ENCODE measurements around the gene SST.

Gene SST

GRCh38 chr3:187626581-187626980, 43.6 kb downstream of the SST start:
- no peak overlapping the region for H3K27ac ChIP-seq (ENCODE audit: low read length)
- H3K27me3 ChIP-seq (ENCODE audit: low read depth, low read length) = no peaks in the 10 kb centered on the region
- H3K9me3 ChIP-seq (ENCODE audit: control insufficient read depth in 1 of 2, low read length in 2 of 2) = no peaks in the 10 kb centered on the region
- no peaks in the 10 kb centered on the region for H3K4me1 ChIP-seq (ENCODE audit: control insufficient read depth in 1 of 2, insufficient read depth in 2 of 2, low read length in 2 of 2)
- no peaks in the 10 kb centered on the region for H3K36me3 ChIP-seq (ENCODE audit: control insufficient read depth in 1 of 2, insufficient read depth in 2 of 2, low read length in 2 of 2)
- H3K4me3 ChIP-seq (ENCODE audit: low read depth in 1 of 2, low read length in 2 of 2) = no peak overlapping the region

GRCh38 chr3:187624588-187624987, 45.6 kb downstream of the SST start:
- H3K4me3 ChIP-seq (ENCODE audit: low read depth in 1 of 2, low read length in 2 of 2) = no peak overlapping the region
- H3K27me3 ChIP-seq (ENCODE audit: low read depth, low read length) = no peaks in the 10 kb centered on the region
- H3K4me1 ChIP-seq (ENCODE audit: control insufficient read depth in 1 of 2, insufficient read depth in 2 of 2, low read length in 2 of 2) = no peaks in the 10 kb centered on the region
- no peaks in the 10 kb centered on the region for H3K9me3 ChIP-seq (ENCODE audit: control insufficient read depth in 1 of 2, low read length in 2 of 2)
- no peak overlapping the region for H3K27ac ChIP-seq (ENCODE audit: low read length)
- no peaks in the 10 kb centered on the region for H3K36me3 ChIP-seq (ENCODE audit: control insufficient read depth in 1 of 2, insufficient read depth in 2 of 2, low read length in 2 of 2)

DNA sequence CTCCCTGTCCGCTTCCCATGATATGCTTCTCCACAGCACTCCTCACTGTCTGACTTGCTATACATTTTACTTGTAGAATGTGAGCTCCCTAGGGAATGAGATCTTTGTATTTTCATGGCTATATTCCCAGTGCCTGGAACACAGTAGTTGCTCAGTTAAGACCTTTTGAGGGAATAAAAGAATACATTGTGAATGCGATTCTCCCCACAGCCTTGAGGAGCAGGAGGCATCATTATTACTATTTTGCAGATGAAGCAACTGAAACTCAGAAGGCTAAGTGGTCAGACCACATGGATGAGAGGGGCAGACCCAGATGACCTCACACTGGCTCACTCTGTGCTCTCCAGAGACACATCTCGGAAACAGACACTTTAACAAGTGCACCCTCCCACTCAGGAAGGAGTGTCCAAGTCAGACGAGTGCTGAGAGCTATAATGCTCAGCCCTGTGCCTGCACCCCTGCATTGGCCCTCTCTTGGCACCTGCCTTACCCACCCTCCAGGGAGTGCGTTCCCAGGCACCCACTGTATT, 46.8 kb downstream of the SST start:
- H3K27ac ChIP-seq (ENCODE audit: low read length) = no peak overlapping the region
- no peaks in the 10 kb centered on the region for H3K36me3 ChIP-seq (ENCODE audit: control insufficient read depth in 1 of 2, insufficient read depth in 2 of 2, low read length in 2 of 2)

GRCh38 chr3:187621881-187622280, 48.3 kb downstream of the SST start:
- no peaks in the 10 kb centered on the region for H3K4me1 ChIP-seq (ENCODE audit: control insufficient read depth in 1 of 2, insufficient read depth in 2 of 2, low read length in 2 of 2)
- H3K27me3 ChIP-seq (ENCODE audit: low read depth, low read length) = no peaks in the 10 kb centered on the region
- no peak overlapping the region for H3K4me3 ChIP-seq (ENCODE audit: low read depth in 1 of 2, low read length in 2 of 2)
- H3K27ac ChIP-seq (ENCODE audit: low read length) = no peak overlapping the region
- H3K36me3 ChIP-seq (ENCODE audit: control insufficient read depth in 1 of 2, insufficient read depth in 2 of 2, low read length in 2 of 2) = no peaks in the 10 kb centered on the region
- no peaks in the 10 kb centered on the region for H3K9me3 ChIP-seq (ENCODE audit: control insufficient read depth in 1 of 2, low read length in 2 of 2)

More for the DNA sequence above, 46.8 kb downstream of the SST start:
- Histone ChIP-seq H3K4me1 (ENCODE audit: control insufficient read depth in 1 of 2, insufficient read depth in 2 of 2, low read length in 2 of 2) (no peaks in the 10 kb centered on the region), H3K4me3 (ENCODE audit: low read depth in 1 of 2, low read length in 2 of 2) (no peak overlapping the region), H3K27me3 (ENCODE audit: low read depth, low read length) (no peaks in the 10 kb centered on the region), H3K9me3 (ENCODE audit: control insufficient read depth in 1 of 2, low read length in 2 of 2) (no peaks in the 10 kb centered on the region)

GRCh38 chr3:187619461-187619860, 50.7 kb downstream of the SST start:
- H3K27me3 ChIP-seq (ENCODE audit: low read depth, low read length) = no peaks in the 10 kb centered on the region
- no peaks in the 10 kb centered on the region for H3K9me3 ChIP-seq (ENCODE audit: control insufficient read depth in 1 of 2, low read length in 2 of 2)
- H3K4me1 ChIP-seq (ENCODE audit: control insufficient read depth in 1 of 2, insufficient read depth in 2 of 2, low read length in 2 of 2) = no peaks in the 10 kb centered on the region
- H3K4me3 ChIP-seq (ENCODE audit: low read depth in 1 of 2, low read length in 2 of 2) = no peak overlapping the region
- no peaks in the 10 kb centered on the region for H3K36me3 ChIP-seq (ENCODE audit: control insufficient read depth in 1 of 2, insufficient read depth in 2 of 2, low read length in 2 of 2)
- H3K27ac ChIP-seq (ENCODE audit: low read length) = no peak overlapping the region

All from muscle layer of duodenum (tissue), 2 donors.